ENCODE results near the gene BCAR1.
"Not testable (repeated sequence)": the region's sequence is repeated elsewhere in the genome, so short reads cannot be mapped to it uniquely, and the experiment has no call there.

The BCAR1 gene

GRCh38 chr16:75251280-75252048 lies at the start of gene BCAR1:
Gene BCAR1, minus strand, starts transcription at chr16:75251624. Its CDS starts 142 bp downstream, at chr16:75251482.
- DNase-seq = peak; percentile 76 to 93 (median 80)

- DNase-seq = no peak
These were observed 46.8 kb upstream of the BCAR1 start for GRCh38 chr16:75298267-75298666.

GRCh38 chr16:75296606-75297005 lies 45.2 kb upstream of the BCAR1 start:
- no peak for DNase-seq

DNA sequence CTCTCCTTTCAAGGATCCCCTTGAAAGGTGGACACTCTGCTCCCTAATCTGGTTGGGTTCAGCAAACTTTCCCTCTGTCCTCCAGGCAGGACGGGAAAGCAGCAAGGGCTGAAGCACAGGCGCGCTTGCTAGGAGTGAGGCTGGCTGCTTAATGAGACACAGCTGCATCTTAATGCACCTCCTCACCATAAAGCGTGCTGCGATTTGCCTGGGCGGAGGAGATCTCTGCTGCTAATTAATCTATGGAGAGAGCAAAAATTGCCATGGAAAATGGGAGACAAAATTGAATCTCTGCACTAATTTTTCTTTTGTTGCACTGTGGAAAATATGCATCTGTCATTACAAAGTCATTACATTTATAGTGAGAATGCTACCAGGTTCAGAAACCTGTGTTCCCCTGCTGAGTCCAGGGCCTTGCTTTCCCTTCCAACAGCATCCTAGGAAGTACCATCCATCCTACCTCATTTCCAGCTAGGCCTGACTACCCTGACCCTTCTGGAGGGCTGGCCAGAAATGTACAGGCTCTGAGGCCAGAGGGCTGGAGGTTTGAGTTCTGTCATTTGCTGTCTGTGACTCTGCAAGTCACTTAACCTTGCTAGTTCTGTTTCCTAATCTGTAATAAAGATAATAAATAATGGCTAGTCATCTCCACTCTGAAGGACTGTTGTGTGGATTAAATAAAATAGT lies 43.5 kb upstream of the BCAR1 start:
- no peak for DNase-seq

GRCh38 chr16:75293772-75294171 lies 42.3 kb upstream of the BCAR1 start:
- no peak for DNase-seq

DNA sequence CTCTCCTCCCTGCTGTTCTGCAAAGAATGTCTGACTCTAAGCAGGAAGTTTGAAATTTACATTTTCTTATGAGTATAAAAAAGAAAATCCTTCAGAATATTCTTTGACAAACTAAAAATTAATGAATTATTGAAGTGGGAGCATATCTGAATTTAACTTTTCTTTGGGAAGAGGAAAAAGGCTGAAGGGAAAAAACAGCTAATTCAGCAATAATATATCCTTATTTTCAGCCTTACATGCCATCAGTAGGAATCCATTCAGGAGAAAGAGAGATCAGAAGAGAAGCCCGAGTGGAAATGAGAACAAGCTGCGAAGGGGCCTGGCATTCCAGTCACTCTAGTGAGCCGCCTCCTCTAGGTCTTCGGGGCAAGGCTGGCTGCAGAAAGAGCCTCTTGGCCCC lies 41.7 kb upstream of the BCAR1 start:
- no peak for DNase-seq

- no peak for DNase-seq
These were observed 41.3 kb upstream of the BCAR1 start for GRCh38 chr16:75292691-75293090.

GRCh38 chr16:75289189-75289588 lies 37.8 kb upstream of the BCAR1 start:
- peak in 1 of 3 donors; percentile 27 for DNase-seq

- DNase-seq = no peak
These were observed 37.2 kb upstream of the BCAR1 start for GRCh38 chr16:75288596-75289120.

DNA sequence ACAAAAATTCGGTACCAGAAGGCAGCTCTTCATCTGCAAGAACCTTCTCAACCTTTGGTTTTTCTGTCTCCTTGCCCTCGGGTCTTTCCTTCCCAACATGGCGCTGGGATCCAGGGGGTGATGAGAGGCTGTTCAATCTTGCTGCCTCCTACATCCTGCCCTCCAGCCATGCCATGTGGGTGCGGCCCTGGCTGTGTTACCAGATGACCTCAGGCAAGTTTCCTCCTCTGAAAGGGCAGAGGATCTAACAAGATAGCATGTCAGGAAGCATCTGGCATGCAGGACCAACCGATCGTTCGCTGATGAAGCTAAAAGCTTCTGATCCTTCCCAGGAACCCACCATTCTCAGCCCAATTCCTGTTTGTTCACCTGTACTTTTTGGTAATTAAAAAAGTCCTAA lies 36.8 kb upstream of the BCAR1 start:
- no peak for DNase-seq

- DNase-seq = peak; percentile 71 to 88 (median 84)
These were observed 36.3 kb upstream of the BCAR1 start for GRCh38 chr16:75287708-75288107.

- peak; percentile 64 to 83 (median 68) for DNase-seq
These were observed 35.0 kb upstream of the BCAR1 start for GRCh38 chr16:75286389-75286788.

DNA sequence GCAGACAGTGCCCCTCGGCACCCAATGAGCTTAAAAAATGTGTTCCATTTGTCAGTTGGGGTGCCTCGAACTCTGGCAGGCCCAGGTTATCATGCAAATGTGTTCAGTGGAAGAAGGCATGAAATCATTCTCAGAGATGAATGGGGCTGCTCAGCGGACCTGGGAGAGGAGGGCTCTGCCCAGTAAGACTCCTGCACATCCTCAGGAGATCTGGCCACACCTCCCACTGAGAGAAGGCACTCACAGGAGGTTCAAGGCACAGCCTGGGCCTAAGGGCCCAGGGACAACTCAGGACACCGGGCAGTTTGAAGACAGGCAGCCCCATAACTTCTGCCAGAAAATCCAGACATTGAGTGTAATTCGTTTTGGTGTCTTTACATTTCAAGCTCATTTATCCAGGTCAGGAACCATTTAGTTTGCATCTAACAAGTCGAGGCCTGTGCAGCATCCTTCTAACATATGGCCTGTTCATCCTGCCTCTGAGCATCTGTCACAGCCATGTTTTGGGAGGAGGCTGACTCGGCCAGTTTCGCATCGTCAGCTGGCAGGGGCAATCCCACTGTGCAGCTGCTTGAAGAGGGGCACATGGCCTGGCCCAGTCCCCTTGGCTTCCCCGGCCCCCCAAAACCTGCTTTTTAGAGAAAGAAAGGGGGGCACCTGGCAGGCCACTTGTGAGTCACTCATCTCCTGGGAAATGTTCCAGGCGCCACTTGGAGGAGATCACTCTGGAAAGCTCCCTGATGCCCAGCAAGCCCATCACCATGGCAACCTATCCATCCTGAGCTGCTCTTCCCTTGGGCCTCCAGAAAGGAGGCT lies 31.2 kb upstream of the BCAR1 start:
- DNase-seq = no peak

- DNase-seq = no peak
These were observed 30.4 kb upstream of the BCAR1 start for GRCh38 chr16:75281826-75282225.

GRCh38 chr16:75281009-75281408 lies 29.6 kb upstream of the BCAR1 start:
- not testable (repeated sequence) for DNase-seq

GRCh38 chr16:75280331-75280804 lies 28.9 kb upstream of the BCAR1 start:
- DNase-seq = no peak

DNA sequence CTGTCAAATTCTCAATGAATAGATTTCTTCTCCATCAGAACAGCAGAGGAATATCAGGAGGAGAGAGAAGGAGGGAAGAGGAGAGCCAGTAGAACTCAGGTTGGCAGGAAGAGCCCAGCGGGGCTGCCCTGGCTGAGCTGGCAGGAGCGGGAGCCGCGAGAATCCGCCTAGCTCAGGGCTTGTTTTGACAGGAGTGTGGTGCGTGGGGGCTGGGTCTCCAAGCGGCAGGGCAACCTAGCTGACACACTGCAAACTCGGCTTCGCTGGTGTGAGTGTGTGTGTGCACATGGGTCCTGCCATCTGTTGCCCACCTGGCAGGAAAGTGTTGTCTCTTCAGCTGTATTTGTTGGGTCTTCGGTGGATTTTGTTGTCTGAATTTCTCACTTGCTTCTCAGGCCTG lies 27.9 kb upstream of the BCAR1 start:
- no peak for DNase-seq

DNA sequence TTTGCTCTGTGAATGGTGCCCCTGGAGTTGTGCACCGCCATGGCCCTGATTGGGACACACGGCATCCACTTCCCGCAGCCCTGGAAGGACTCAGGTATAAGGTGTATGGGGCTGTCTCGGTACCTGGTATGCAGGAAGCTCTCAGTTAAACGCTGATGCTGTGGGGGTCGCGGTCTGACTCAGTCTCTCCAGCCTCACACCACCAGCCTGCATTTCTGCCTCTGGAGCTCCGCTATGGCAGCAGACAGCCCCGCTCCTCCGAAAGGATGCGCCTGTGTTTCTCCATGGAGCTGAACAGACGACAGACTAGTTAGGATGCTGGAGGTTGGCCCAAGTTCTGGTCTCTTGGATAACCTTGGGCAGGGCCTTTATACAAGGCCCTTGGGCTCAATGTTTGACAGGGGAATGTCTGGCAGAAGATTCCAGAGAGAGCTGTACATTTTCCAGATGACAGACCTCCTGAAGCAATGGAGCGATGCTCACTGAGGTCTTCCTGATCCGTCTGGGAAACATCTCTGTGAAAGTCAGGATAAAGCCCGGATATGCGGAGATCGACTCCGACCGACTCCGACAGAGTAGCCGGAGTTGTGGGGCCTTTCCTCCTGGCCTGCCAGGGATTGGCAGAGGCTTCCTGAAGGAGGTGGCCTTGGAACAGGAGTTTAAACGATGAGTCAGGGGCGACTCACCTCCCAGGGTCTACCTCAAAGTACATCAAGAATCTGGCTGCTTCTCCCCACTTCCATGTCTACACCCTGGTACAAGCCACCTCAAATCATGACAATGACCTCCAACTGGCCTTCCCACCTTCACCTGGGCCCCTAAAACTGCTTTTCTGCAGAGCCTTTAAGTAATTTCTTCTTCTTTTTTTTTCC lies 21.9 kb upstream of the BCAR1 start:
- no peak for DNase-seq

GRCh38 chr16:75272629-75273028 lies 21.2 kb upstream of the BCAR1 start:
- not testable (repeated sequence) for DNase-seq

DNA sequence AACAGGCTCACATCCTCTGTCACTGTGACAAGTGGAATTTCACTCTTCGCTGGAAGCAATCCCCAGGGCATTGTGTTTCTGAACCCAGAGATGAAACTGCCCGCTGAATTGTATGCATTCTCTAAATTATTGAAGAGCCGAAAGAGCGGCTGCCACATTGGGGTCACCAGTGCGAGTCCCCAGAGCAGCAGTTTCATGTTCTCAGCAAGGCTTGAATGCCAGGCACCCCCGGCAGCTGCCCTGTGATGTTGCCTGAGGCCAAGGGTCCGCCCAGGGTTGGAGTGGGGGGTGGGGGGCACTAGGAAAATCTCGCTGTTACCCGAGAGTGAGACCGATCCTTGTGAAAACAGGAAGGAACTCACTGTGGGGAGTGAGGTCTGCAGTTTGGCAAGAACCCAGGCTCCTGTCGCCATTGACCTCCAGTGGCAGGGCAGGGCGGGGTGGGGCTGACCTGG lies 20.7 kb upstream of the BCAR1 start:
- peak in 2 of 3 donors; percentile 22 to 38 for DNase-seq

DNA sequence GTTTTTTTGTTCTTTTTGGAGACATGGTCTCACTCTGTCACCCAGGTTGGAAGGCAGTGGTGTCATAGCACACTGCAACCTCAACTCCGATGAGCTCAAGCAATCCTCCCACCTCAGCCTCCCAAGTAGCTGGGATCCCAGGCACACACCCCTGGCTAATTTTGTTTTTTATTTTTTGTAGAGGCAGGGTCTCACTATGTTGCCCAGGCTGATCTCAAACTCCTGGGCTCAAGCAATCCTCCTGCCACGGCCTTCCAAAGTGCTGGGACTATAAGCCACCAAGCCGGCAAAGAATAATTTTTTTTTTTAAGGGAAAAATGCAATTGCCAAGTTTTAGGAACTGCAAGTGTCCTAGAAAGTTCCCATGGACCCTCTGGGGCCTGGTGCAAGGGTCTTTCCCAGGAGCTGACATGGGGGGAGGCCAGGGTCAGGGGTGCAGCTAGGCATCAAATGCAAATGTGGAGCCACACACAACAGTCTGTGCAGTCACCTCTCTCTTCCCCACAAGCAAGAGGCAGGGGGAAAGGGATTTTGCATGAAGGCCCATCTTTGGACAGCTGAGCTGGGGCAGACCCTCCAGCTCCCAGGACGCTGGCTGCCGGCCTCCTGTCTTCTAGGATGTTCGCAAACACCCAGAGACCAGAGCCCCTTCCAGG lies 20.1 kb upstream of the BCAR1 start:
- DNase-seq = no peak

All from suppressor macrophage treated with lipopolysaccharide for 1 hour (primary cell).